ENCODE data around the gene BAZ1A. TPM values are rescaled to one million over a fixed set of nuclear protein-coding genes. Genes with fewer than 3 reads are reported as not detected.

The BAZ1A gene
- total RNA-seq, 6 experiments from 2014 or later = 23.1 to 29.5 (median 26.6) TPM

- peak; percentile 37 for DNase-seq
- Mint-ChIP-seq H3K4me3 (no peak overlapping the region), H3K27me3 (ENCODE audit: insufficient read depth) (no peaks in the 10 kb centered on the region; the same call in none of the 2 replicates), H3K9me3 (no peaks in the 10 kb centered on the region), H3K36me3 (ENCODE audit: low read depth) (no peaks in the 10 kb centered on the region), H3K4me1 (ENCODE audit: low read depth) (peaks cover 20% of the 10 kb centered on the region), H3K27ac (peak overlapping the region; percentile 42; the same call in 1 of the 2 replicates)
- TF ChIP-seq, protein P1, sequence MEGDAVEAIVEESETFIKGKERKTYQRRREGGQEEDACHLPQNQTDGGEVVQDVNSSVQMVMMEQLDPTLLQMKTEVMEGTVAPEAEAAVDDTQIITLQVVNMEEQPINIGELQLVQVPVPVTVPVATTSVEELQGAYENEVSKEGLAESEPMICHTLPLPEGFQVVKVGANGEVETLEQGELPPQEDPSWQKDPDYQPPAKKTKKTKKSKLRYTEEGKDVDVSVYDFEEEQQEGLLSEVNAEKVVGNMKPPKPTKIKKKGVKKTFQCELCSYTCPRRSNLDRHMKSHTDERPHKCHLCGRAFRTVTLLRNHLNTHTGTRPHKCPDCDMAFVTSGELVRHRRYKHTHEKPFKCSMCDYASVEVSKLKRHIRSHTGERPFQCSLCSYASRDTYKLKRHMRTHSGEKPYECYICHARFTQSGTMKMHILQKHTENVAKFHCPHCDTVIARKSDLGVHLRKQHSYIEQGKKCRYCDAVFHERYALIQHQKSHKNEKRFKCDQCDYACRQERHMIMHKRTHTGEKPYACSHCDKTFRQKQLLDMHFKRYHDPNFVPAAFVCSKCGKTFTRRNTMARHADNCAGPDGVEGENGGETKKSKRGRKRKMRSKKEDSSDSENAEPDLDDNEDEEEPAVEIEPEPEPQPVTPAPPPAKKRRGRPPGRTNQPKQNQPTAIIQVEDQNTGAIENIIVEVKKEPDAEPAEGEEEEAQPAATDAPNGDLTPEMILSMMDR (IDR thresholded peaks at IDR 0.05) = no peak
Observed at GRCh38 chr14:34733245-34733644, 141.9 kb downstream of the BAZ1A start.

- no peak overlapping the region for H3K27ac Mint-ChIP-seq
- TF ChIP-seq, protein P1 (IDR thresholded peaks at IDR 0.05) = no peak
- H3K4me3 Mint-ChIP-seq = no peak overlapping the region
- H3K9me3 Mint-ChIP-seq = no peaks in the 10 kb centered on the region
- H3K36me3 Mint-ChIP-seq (ENCODE audit: low read depth) = no peaks in the 10 kb centered on the region
- no peak for DNase-seq
- peaks cover 20% of the 10 kb centered on the region for H3K4me1 Mint-ChIP-seq (ENCODE audit: low read depth)
- H3K27me3 Mint-ChIP-seq (ENCODE audit: insufficient read depth) = no peaks in the 10 kb centered on the region; the same call in 1 of the 2 replicates
Observed at GRCh38 chr14:34732802-34733201, 142.4 kb downstream of the BAZ1A start.

DNA sequence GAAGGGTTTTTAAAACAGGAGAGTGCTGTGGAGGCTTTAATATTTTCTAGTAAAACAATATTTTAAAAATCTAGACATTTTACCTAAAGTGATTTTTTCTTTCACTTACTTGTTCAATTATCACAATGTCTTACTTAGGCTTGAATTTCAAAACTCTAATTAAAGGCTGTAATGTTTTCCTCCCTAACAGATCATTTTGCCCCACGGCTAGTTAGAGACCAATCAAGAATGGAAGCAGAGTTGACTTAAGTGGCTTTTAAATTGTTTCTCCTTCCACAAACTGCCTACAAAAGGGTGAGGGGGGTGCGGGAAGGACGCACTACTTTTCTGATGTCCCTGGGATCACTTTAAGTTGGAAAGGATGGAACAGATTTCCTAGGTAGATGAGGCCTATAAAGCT is 151.3 kb downstream of the BAZ1A start:
- no peaks in the 10 kb centered on the region for H3K9me3 Mint-ChIP-seq
- H3K27ac Mint-ChIP-seq = no peak overlapping the region
- H3K36me3 Mint-ChIP-seq (ENCODE audit: low read depth) = no peaks in the 10 kb centered on the region
- TF ChIP-seq, protein P1 (IDR thresholded peaks at IDR 0.05) = no peak
- H3K27me3 Mint-ChIP-seq (ENCODE audit: insufficient read depth) = no peaks in the 10 kb centered on the region
- DNase-seq = no peak
- no peak overlapping the region for H3K4me3 Mint-ChIP-seq
- H3K4me1 Mint-ChIP-seq (ENCODE audit: low read depth) = peaks cover 22% of the 10 kb centered on the region

DNA sequence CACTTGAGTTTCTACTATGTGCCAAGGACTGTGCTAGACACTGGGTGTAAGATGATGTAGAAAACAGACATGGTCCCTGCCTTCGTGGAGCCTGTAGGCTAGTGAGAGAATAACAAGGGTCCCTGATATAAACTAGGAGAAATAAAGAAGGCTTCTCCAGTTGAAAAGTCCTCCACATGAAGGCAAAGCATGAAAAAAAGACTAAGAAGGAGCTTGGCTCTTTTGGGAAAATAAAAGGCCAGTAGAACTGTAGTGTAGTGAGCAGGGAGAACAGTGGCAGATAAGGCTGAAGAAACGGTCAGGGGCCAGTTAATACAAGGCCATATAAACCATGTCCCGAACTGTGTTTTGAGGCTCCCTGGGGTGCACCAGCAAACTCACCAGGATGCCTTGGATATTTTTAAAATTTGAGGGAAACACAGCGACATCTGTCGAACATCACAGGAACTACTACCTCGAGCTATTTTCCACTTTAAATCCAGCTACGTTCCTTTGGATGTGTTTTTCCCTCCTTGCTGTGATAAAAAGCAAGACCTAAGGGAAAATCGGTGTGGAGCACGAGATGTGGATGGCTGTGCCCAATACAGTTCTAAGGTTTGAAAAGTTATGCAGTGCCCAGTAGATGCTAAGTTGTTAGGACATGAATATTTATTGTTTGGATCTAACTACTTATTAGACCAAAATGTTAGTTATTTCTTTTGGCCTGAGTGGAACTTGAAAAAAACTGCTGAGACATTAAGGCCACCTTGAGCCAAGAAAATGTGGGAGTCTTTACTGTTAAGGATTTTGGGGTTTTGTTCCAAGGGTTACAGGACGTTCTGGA is 152.2 kb downstream of the BAZ1A start:
- peak; percentile 37 for DNase-seq

DNA sequence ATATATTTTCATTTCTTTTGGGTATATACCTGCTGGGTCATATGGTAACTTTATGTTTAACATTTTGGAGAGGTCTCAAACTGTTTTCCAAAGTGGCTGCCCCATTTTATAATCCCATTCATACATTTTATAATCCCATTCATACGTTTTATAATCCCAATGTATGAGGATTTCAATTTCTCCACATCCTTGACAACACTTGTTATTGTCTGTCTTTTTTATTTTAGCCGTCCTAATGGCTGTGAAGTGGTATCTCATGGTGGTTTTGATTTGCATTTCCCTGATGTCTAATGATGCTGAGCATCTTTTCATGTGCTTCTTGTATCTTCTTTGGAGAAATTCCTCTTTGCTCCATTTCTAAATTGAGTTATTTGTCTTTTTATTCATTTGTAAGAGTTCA is 154.0 kb downstream of the BAZ1A start:
- TF ChIP-seq, protein P1 (IDR thresholded peaks at IDR 0.05) = no peak
- H3K4me3 Mint-ChIP-seq = no peak overlapping the region

More for the DNA sequence above, 152.2 kb downstream of the BAZ1A start:
- H3K27me3 Mint-ChIP-seq (ENCODE audit: insufficient read depth) = no peaks in the 10 kb centered on the region
- H3K9me3 Mint-ChIP-seq = no peaks in the 10 kb centered on the region
- H3K36me3 Mint-ChIP-seq (ENCODE audit: low read depth) = no peaks in the 10 kb centered on the region
- no peak overlapping the region for H3K4me3 Mint-ChIP-seq
- peak overlapping the region; percentile 45 for H3K27ac Mint-ChIP-seq
- TF ChIP-seq, protein P1 (IDR thresholded peaks at IDR 0.05) = peak; percentile 90
- H3K4me1 Mint-ChIP-seq (ENCODE audit: low read depth) = peaks cover 32% of the 10 kb centered on the region

More for the DNA sequence above, 154.0 kb downstream of the BAZ1A start:
- no peaks in the 10 kb centered on the region for H3K9me3 Mint-ChIP-seq
- H3K27ac Mint-ChIP-seq = no peak overlapping the region
- peaks cover 42% of the 10 kb centered on the region for H3K4me1 Mint-ChIP-seq (ENCODE audit: low read depth)
- no peaks in the 10 kb centered on the region for H3K36me3 Mint-ChIP-seq (ENCODE audit: low read depth)
- no peak for DNase-seq
- no peaks in the 10 kb centered on the region for H3K27me3 Mint-ChIP-seq (ENCODE audit: insufficient read depth)
